HL-60 (cell line): Measurements from ENCODE around the gene SORBS2.

Experiments used
- CTCF ChIP-seq: IDR thresholded peaks from one replicate; pipeline ENCODE4 v1.5.1; 2011; ENCODE audit warnings: low read length, control low read depth, inconsistent platforms; ENCODE audit not compliant: insufficient read depth
- REST ChIP-seq: IDR thresholded peaks from 2 replicates; pipeline ENCODE4 v1.6.1; 2012; ENCODE audit warnings: low read depth; ENCODE audit not compliant: insufficient replicate concordance

GRCh38 chr4:185830263-185830994 is 18.4 kb upstream of the SORBS2 start:
- TF ChIP-seq CTCF (no peak), REST (no peak)
